ENCODE measurements around the gene DYNC1H1. TPM values are rescaled to one million over a fixed set of nuclear protein-coding genes. Genes with fewer than 3 reads are reported as not detected.

DYNC1H1 gene
- total and polyA plus RNA-seq, 2 of the 13 experiments (the other 11 are each of a cell fraction or from before 2014, with no cell fraction given): 74.4 to 239 TPM

DNA sequence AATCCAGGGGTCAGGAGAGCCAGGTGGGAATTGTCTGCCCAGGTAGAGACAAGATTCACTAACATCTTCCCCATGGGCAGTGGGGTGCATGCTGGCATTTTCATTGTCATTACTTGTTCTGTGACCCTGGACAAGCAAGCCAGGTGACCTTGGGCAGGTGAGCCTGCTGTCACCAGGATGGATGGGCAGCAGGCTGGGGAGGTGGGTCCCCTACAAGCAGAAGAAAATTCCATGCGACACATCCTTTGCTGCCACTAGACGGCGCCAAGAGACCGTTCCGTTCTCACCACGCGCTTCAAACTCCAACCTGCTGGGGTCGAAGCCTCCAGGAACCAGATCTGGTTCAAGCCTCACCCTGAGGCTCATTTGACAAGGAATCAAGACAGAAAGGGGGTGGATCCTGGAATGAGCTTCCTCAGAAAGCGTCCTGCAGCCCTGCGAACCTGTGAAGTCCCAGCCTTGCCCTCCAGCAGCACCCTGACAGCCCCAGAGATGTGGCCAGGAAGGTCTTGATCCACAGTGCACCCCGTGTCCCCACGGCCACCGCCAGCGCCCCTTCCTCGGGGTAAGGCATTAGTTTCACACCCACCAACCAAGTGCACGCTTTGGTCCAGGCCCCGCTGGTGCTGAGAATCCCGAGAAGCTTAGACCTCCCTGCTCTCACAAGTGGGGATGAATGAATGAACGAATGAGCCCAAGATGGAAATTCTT is 3.2 kb upstream of the DYNC1H1 start (continued):
- TF ChIP-seq NFRKB (IDR thresholded peaks at IDR 0.05): no peak
- no peak for TF ChIP-seq ZNF543 (CRISPR knock-in tag; IDR thresholded peaks at IDR 0.05)
- TF ChIP-seq ZNF546 (CRISPR knock-in tag; conservative IDR thresholded peaks at IDR 0.05): no peak
- TF ChIP-seq SP2 (CRISPR knock-in tag; IDR thresholded peaks at IDR 0.05): no peak
- no peak for TF ChIP-seq HNF4A (CRISPR knock-in tag; IDR thresholded peaks at IDR 0.05)
- TF ChIP-seq KDM3A (CRISPR knock-in tag; IDR thresholded peaks at IDR 0.05; ENCODE audit: low read depth): peak; percentile 75; the same call in 1 of the 2 replicates
- TF ChIP-seq ZNF256 (CRISPR knock-in tag; conservative IDR thresholded peaks at IDR 0.05): no peak
- TF ChIP-seq MEIS2 (CRISPR knock-in tag; IDR thresholded peaks at IDR 0.05): peak; percentile 67; the same call in 1 of the 2 replicates
- TF ChIP-seq, protein P1, sequence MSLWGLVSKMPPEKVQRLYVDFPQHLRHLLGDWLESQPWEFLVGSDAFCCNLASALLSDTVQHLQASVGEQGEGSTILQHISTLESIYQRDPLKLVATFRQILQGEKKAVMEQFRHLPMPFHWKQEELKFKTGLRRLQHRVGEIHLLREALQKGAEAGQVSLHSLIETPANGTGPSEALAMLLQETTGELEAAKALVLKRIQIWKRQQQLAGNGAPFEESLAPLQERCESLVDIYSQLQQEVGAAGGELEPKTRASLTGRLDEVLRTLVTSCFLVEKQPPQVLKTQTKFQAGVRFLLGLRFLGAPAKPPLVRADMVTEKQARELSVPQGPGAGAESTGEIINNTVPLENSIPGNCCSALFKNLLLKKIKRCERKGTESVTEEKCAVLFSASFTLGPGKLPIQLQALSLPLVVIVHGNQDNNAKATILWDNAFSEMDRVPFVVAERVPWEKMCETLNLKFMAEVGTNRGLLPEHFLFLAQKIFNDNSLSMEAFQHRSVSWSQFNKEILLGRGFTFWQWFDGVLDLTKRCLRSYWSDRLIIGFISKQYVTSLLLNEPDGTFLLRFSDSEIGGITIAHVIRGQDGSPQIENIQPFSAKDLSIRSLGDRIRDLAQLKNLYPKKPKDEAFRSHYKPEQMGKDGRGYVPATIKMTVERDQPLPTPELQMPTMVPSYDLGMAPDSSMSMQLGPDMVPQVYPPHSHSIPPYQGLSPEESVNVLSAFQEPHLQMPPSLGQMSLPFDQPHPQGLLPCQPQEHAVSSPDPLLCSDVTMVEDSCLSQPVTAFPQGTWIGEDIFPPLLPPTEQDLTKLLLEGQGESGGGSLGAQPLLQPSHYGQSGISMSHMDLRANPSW (CRISPR knock-in tag; IDR thresholded peaks at IDR 0.05; ENCODE audit: borderline replicate concordance): no peak
- TF ChIP-seq KLF15 (CRISPR knock-in tag; IDR thresholded peaks at IDR 0.05; ENCODE audit: borderline replicate concordance): no peak
- peak; percentile 63 for TF ChIP-seq XRCC5 (optimal IDR thresholded peaks at IDR 0.05; ENCODE audit: low read length)
- no peak for TF ChIP-seq ZNF337 (CRISPR knock-in tag; IDR thresholded peaks at IDR 0.05; ENCODE audit: borderline replicate concordance, low read depth)
- TF ChIP-seq, protein P2, sequence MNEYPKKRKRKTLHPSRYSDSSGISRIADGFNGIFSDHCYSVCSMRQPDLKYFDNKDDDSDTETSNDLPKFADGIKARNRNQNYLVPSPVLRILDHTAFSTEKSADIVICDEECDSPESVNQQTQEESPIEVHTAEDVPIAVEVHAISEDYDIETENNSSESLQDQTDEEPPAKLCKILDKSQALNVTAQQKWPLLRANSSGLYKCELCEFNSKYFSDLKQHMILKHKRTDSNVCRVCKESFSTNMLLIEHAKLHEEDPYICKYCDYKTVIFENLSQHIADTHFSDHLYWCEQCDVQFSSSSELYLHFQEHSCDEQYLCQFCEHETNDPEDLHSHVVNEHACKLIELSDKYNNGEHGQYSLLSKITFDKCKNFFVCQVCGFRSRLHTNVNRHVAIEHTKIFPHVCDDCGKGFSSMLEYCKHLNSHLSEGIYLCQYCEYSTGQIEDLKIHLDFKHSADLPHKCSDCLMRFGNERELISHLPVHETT (CRISPR knock-in tag; conservative IDR thresholded peaks at IDR 0.05): 0 out of 2 replicates have a peak, but pooled peaks have one; percentile 55
- TF ChIP-seq, protein P3, sequence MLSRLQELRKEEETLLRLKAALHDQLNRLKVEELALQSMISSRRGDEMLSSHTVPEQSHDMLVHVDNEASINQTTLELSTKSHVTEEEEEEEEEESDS (CRISPR knock-in tag; IDR thresholded peaks at IDR 0.05; ENCODE audit: borderline replicate concordance): no peak
- no peak for TF ChIP-seq PRMT3 (CRISPR knock-in tag; IDR thresholded peaks at IDR 0.05; ENCODE audit: borderline replicate concordance, low read depth)
- no peak for TF ChIP-seq ZBTB20 (CRISPR knock-in tag; IDR thresholded peaks at IDR 0.05; ENCODE audit: borderline replicate concordance, low read depth)
- 0 out of 2 replicates have a peak, but pooled peaks have one; percentile 43 for TF ChIP-seq RFXAP (CRISPR knock-in tag; IDR thresholded peaks at IDR 0.05; ENCODE audit: borderline replicate concordance)
- TF ChIP-seq RFX5 (IDR thresholded peaks at IDR 0.05; ENCODE audit: low read depth, low read length): no peak
- peak; percentile 45; the same call in 1 of the 2 replicates for TF ChIP-seq HOXA5 (CRISPR knock-in tag; IDR thresholded peaks at IDR 0.05)
- TF ChIP-seq ZNF652 (CRISPR knock-in tag; IDR thresholded peaks at IDR 0.05; ENCODE audit: borderline replicate concordance, low read depth): no peak
- TF ChIP-seq ZNF792 (CRISPR knock-in tag; IDR thresholded peaks at IDR 0.05): 0 out of 2 replicates have a peak, but pooled peaks have one; percentile 39
- no peak for TF ChIP-seq ELF1 (CRISPR knock-in tag; IDR thresholded peaks at IDR 0.05)
- TF ChIP-seq ZNF567 (CRISPR knock-in tag; IDR thresholded peaks at IDR 0.05; ENCODE audit: borderline replicate concordance): no peak
- TF ChIP-seq YEATS4 (CRISPR knock-in tag; IDR thresholded peaks at IDR 0.05; ENCODE audit: borderline replicate concordance): no peak
- TF ChIP-seq KDM1A (CRISPR knock-in tag; IDR thresholded peaks at IDR 0.05): no peak
- TF ChIP-seq WIZ (CRISPR knock-in tag; IDR thresholded peaks at IDR 0.05): 0 out of 2 replicates have a peak, but pooled peaks have one; percentile 62
- no peak for TF ChIP-seq AGO1 (IDR thresholded peaks at IDR 0.05; ENCODE audit: low read depth, low read length, poor library complexity, severe bottlenecking)
- TF ChIP-seq ZNF766 (CRISPR knock-in tag; IDR thresholded peaks at IDR 0.05; ENCODE audit: borderline replicate concordance): no peak
- TF ChIP-seq ZFY (CRISPR knock-in tag; IDR thresholded peaks at IDR 0.05): no peak; the same call in 1 of the 2 replicates
